Type B pancreatic cell (in vitro differentiated cells): ENCODE results near the gene TPRN. TPM values are rescaled to one million over a fixed set of nuclear protein-coding genes. Genes with fewer than 3 reads are reported as not detected.

Experiments
- DNase-seq: peaks from one replicate; pipeline ENCODE4 v3.0.0; 2021; ENCODE audit warnings: mixed read lengths; ENCODE audit not compliant: unreplicated experiment; ENCODE audit errors: extremely low spot score
- H3K27ac Mint-ChIP-seq: 2 replicates; pipeline ENCODE4 v1.8.0; 2021; ENCODE audit warnings: mild to moderate bottlenecking, mixed read lengths
- H3K27me3 Mint-ChIP-seq: 2 replicates; pipeline ENCODE4 v1.8.0; 2021; ENCODE audit warnings: mixed read lengths
- H3K36me3 Mint-ChIP-seq: 2 replicates; pipeline ENCODE4 v1.8.0; 2021; ENCODE audit warnings: mixed read lengths
- H3K4me1 Mint-ChIP-seq: one replicate; pipeline ENCODE4 v1.8.0; 2021; ENCODE audit warnings: mixed read lengths; ENCODE audit not compliant: unreplicated experiment
- H3K4me3 Mint-ChIP-seq: 2 replicates; pipeline ENCODE4 v1.8.0; 2021; ENCODE audit warnings: mild to moderate bottlenecking, mixed read lengths
- H3K9me3 Mint-ChIP-seq: 2 replicates; pipeline ENCODE4 v1.8.0; 2021; ENCODE audit warnings: mixed read lengths
- CTCF ChIP-seq: fragments of 200-600 bp; sonication (generic); conservative IDR thresholded peaks from 2 replicates; pipeline ENCODE4 v1.5.0; 2021; ENCODE audit warnings: antibody characterized with exemption, mild to moderate bottlenecking
- total RNA-seq: library from RNA; stranded (reverse); gene quantifications from 2 replicates; pipeline ENCODE4 v1.2.1, GENCODE V29; 2021; ENCODE audit warnings: low replicate concordance

TPRN gene
- total RNA-seq, 1 donor from 2014 or later = 24.1 TPM

- TF ChIP-seq CTCF = no peak
- H3K9me3 Mint-ChIP-seq = no peaks in the 10 kb centered on the region
- no peak overlapping the region for H3K27ac Mint-ChIP-seq
- H3K27me3 Mint-ChIP-seq = peaks cover 5% of the 10 kb centered on the region
- no peak for DNase-seq
- H3K36me3 Mint-ChIP-seq = no peaks in the 10 kb centered on the region
- H3K4me1 Mint-ChIP-seq = no peaks in the 10 kb centered on the region
- H3K4me3 Mint-ChIP-seq = no peak overlapping the region
These were observed 20.1 kb downstream of the TPRN start for GRCh38 chr9:137180491-137180890.

- DNase-seq = no peak
- peaks cover 5% of the 10 kb centered on the region for H3K27me3 Mint-ChIP-seq
- H3K4me3 Mint-ChIP-seq = no peak overlapping the region
- no peaks in the 10 kb centered on the region for H3K4me1 Mint-ChIP-seq
- no peaks in the 10 kb centered on the region for H3K36me3 Mint-ChIP-seq
- no peaks in the 10 kb centered on the region for H3K9me3 Mint-ChIP-seq
- H3K27ac Mint-ChIP-seq = no peak overlapping the region
- no peak for TF ChIP-seq CTCF
These were observed 20.8 kb downstream of the TPRN start for GRCh38 chr9:137179761-137180160.

- Mint-ChIP-seq H3K27ac (no peak overlapping the region), H3K4me3 (no peak overlapping the region), H3K4me1 (no peaks in the 10 kb centered on the region), H3K36me3 (no peaks in the 10 kb centered on the region), H3K9me3 (no peaks in the 10 kb centered on the region), H3K27me3 (peaks cover 5% of the 10 kb centered on the region)
- TF ChIP-seq CTCF = no peak
- DNase-seq = no peak
These were observed 21.5 kb downstream of the TPRN start for GRCh38 chr9:137178939-137179630.

GRCh38 chr9:137178201-137178938, 22.2 kb downstream of the TPRN start:
- H3K9me3 Mint-ChIP-seq = no peaks in the 10 kb centered on the region
- H3K27ac Mint-ChIP-seq = no peak overlapping the region
- TF ChIP-seq CTCF = no peak
- H3K36me3 Mint-ChIP-seq = no peaks in the 10 kb centered on the region
- H3K4me3 Mint-ChIP-seq = no peak overlapping the region
- peaks cover 8% of the 10 kb centered on the region for H3K27me3 Mint-ChIP-seq
- DNase-seq = no peak
- no peaks in the 10 kb centered on the region for H3K4me1 Mint-ChIP-seq

GRCh38 chr9:137176302-137177182, 24.0 kb downstream of the TPRN start:
- H3K4me3 Mint-ChIP-seq = no peak overlapping the region
- H3K36me3 Mint-ChIP-seq = no peaks in the 10 kb centered on the region
- no peaks in the 10 kb centered on the region for H3K9me3 Mint-ChIP-seq
- DNase-seq = no peak
- no peaks in the 10 kb centered on the region for H3K4me1 Mint-ChIP-seq
- no peak overlapping the region for H3K27ac Mint-ChIP-seq
- peak; percentile 69 for TF ChIP-seq CTCF
- peaks cover 14% of the 10 kb centered on the region for H3K27me3 Mint-ChIP-seq
